Stimulated activated CD8-positive, alpha-beta memory T cell treated with anti-CD3 and anti-CD28 coated beads, Interleukin-4, amount 100 ng/mL, for 48 hours (primary cell): ENCODE results near the gene PI4KA.
A peak's percentile ranks its signal among the peaks of the same experiment; 100 is the strongest.

Experiments used
- DNase-seq: peaks from one replicate; pipeline ENCODE4 v3.0.0-alpha.2; 2020

The PI4KA gene

GRCh38 chr22:20815477-20816050 is 43.0 kb downstream of the PI4KA start:
- DNase-seq, result no peak

- no peak for DNase-seq
Measured at GRCh38 chr22:20814221-20814808, 44.3 kb downstream of the PI4KA start.

- no peak for DNase-seq
Measured at GRCh38 chr22:20813056-20813455, 45.6 kb downstream of the PI4KA start.

GRCh38 chr22:20811971-20812660 is 46.5 kb downstream of the PI4KA start:
- DNase-seq, result no peak

GRCh38 chr22:20811171-20811570 is 47.4 kb downstream of the PI4KA start:
- no peak for DNase-seq

GRCh38 chr22:20810645-20811044 is 48.0 kb downstream of the PI4KA start:
- peak; percentile 54 for DNase-seq

- DNase-seq, result no peak
Measured at GRCh38 chr22:20809538-20810185, 48.9 kb downstream of the PI4KA start.

GRCh38 chr22:20808844-20809243 is 49.8 kb downstream of the PI4KA start:
- DNase-seq, result no peak

- no peak for DNase-seq
Measured at GRCh38 chr22:20807315-20807752, 51.3 kb downstream of the PI4KA start.

- peak; percentile 40 for DNase-seq
Measured at GRCh38 chr22:20805972-20806471, 52.6 kb downstream of the PI4KA start.

- DNase-seq, result no peak
Measured at GRCh38 chr22:20804650-20805049, 54.0 kb downstream of the PI4KA start.

- peak; percentile 55 for DNase-seq
Measured at GRCh38 chr22:20803696-20804324, 54.8 kb downstream of the PI4KA start.

- no peak for DNase-seq
Measured at GRCh38 chr22:20802922-20803553, 55.6 kb downstream of the PI4KA start.

- no peak for DNase-seq
Measured at GRCh38 chr22:20802452-20802851, 56.2 kb downstream of the PI4KA start.

- no peak for DNase-seq
Measured at GRCh38 chr22:20799449-20799848, 59.2 kb downstream of the PI4KA start.

GRCh38 chr22:20798974-20799373 is 59.6 kb downstream of the PI4KA start:
- DNase-seq, result no peak

GRCh38 chr22:20798218-20798617 is 60.4 kb downstream of the PI4KA start:
- no peak for DNase-seq

- no peak for DNase-seq
Measured at GRCh38 chr22:20796731-20797130, 61.9 kb downstream of the PI4KA start.

- no peak for DNase-seq
Measured at GRCh38 chr22:20794650-20795413, 63.8 kb downstream of the PI4KA start.

- DNase-seq, result no peak
Measured at GRCh38 chr22:20793748-20794649, 64.6 kb downstream of the PI4KA start.
